Activated T-cell treated with anti-CD3 and anti-CD28 coated beads for 4 hours (primary cell): Measurements from ENCODE around the gene FMNL2.

Source experiments
- DNase-seq: peaks from one replicate; pipeline ENCODE4 v3.0.0-alpha.2; 2020

The FMNL2 gene

GRCh38 chr2:152564754-152565551 is 230.0 kb downstream of the FMNL2 start:
- DNase-seq: no peak

- no peak for DNase-seq
Measured at GRCh38 chr2:152565884-152566727, 231.1 kb downstream of the FMNL2 start.

GRCh38 chr2:152566728-152567069 is 231.7 kb downstream of the FMNL2 start:
- no peak for DNase-seq

- DNase-seq: no peak
Measured at GRCh38 chr2:152568531-152568930, 233.6 kb downstream of the FMNL2 start.

GRCh38 chr2:152569186-152569585 is 234.2 kb downstream of the FMNL2 start:
- DNase-seq: no peak

GRCh38 chr2:152571048-152571766 is 236.2 kb downstream of the FMNL2 start:
- no peak for DNase-seq

GRCh38 chr2:152572031-152572430 is 237.1 kb downstream of the FMNL2 start:
- no peak for DNase-seq

GRCh38 chr2:152573168-152573567 is 238.2 kb downstream of the FMNL2 start:
- DNase-seq: peak; percentile 9

GRCh38 chr2:152577579-152577978 is 242.6 kb downstream of the FMNL2 start:
- DNase-seq: no peak

GRCh38 chr2:152578573-152578972 is 243.6 kb downstream of the FMNL2 start:
- no peak for DNase-seq

- no peak for DNase-seq
Measured at GRCh38 chr2:152580714-152581113, 245.7 kb downstream of the FMNL2 start.

GRCh38 chr2:152581360-152581759 is 246.4 kb downstream of the FMNL2 start:
- no peak for DNase-seq

GRCh38 chr2:152582081-152582480 is 247.1 kb downstream of the FMNL2 start:
- DNase-seq: no peak

GRCh38 chr2:152583512-152584229 is 248.7 kb downstream of the FMNL2 start:
- DNase-seq: no peak

GRCh38 chr2:152584301-152584700 is 249.3 kb downstream of the FMNL2 start:
- DNase-seq: no peak

GRCh38 chr2:152585830-152586484 is 251.0 kb downstream of the FMNL2 start:
- no peak for DNase-seq

- no peak for DNase-seq
Measured at GRCh38 chr2:152587187-152587947, 252.4 kb downstream of the FMNL2 start.

- no peak for DNase-seq
Measured at GRCh38 chr2:152588998-152589397, 254.0 kb downstream of the FMNL2 start.

GRCh38 chr2:152594022-152594766 is 259.2 kb downstream of the FMNL2 start:
- DNase-seq: no peak

GRCh38 chr2:152594792-152595191 is 259.8 kb downstream of the FMNL2 start:
- DNase-seq: no peak
